ENCODE measurements around the gene WDR45B. TPM values are rescaled to one million over a fixed set of nuclear protein-coding genes. Genes with fewer than 3 reads are reported as not detected.

Gene WDR45B
- polyA plus RNA-seq, 1 of the 3 experiments (the other 2 are of a cell fraction): 171 TPM

- no peak for TF ChIP-seq ZBTB33 (IDR thresholded peaks at IDR 0.05; ENCODE audit: borderline replicate concordance, low read depth)
These were observed 48.9 kb upstream of the WDR45B start (continued) for GRCh38 chr17:82696916-82697807.

DNA sequence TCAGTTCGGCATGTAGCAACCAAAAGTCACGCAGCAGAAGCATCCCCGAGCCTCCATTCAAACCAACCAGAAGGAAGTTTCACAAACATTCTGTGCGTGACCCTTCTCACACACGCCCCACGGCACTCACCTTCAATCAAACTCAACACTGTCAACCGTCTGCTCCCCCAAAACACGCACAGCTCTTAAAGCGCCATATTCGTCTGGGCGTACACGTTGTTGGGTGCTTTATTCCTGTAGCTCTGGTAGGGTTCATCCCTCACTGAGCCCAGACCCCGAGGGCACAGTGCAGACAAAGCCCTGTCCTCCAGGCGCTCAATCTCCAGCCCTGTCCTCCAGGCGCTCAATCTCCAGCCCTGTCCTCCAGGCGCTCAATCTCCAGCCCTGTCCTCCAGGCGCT, 48.0 kb upstream of the WDR45B start:
- Histone ChIP-seq H2AFZ (ENCODE audit: low read depth) (no peak overlapping the region), H3K9me3 (no peaks in the 10 kb centered on the region; the same call in 1 of the 2 replicates), H3K9ac (no peak overlapping the region), H3K79me2 (ENCODE audit: insufficient read depth) (0 out of 2 replicates have a peak, but pooled peaks cover 4% of the 10 kb centered on the region), H3F3A (replicated peaks; ENCODE audit: insufficient read depth) (no peaks in the 10 kb centered on the region), H3K4me1 (ENCODE audit: control insufficient read depth in 1 of 2, insufficient read depth in 2 of 2, low read depth in 1 of 2, low read length in 1 of 2) (peaks cover 0 to 14% of the 10 kb centered on the region in 2 experiments; a peak in 1 of 4 replicates), H3K27me3 (ENCODE audit: insufficient read depth) (no peaks in the 10 kb centered on the region), H3K4me2 (no peak overlapping the region), H3K27ac (ENCODE audit: low read depth in 2 of 2, low read length in 1 of 2) (no peak overlapping the region), H4K20me1 (ENCODE audit: insufficient read depth) (no peaks in the 10 kb centered on the region), H3K4me3 (ENCODE audit: low read depth in 2 of 2, low read length in 1 of 2) (no peak overlapping the region), H3K36me3 (replicated peaks in 1 of 2; ENCODE audit: control insufficient read depth in 1 of 2, insufficient read depth in 2 of 2, low read length in 1 of 2) (peaks cover 0 to 8% of the 10 kb centered on the region in 2 experiments), H3K9me2 (no peaks in the 10 kb centered on the region)
- WGBS (ENCODE audit: low lambda C conversion rate): 94% methylated on average over 17 of the region's 17 CpGs
- TF ChIP-seq SMC3 (IDR thresholded peaks at IDR 0.05; ENCODE audit: low read depth, low read length) (no peak), RFX5 (IDR thresholded peaks at IDR 0.05; ENCODE audit: low read length) (no peak), NFIC (IDR thresholded peaks at IDR 0.05; ENCODE audit: borderline replicate concordance) (no peak), MAX (IDR thresholded peaks at IDR 0.05; ENCODE audit: low read depth) (no peak), YY1 (IDR thresholded peaks at IDR 0.05; ENCODE audit: low read depth) (no peak), FOXJ3 (CRISPR knock-in tag; IDR thresholded peaks at IDR 0.05) (no peak), TAF1 (IDR thresholded peaks at IDR 0.05; ENCODE audit: borderline replicate concordance, low read depth, low read length) (no peak), EZH2phosphoT487 (IDR thresholded peaks at IDR 0.05; ENCODE audit: borderline replicate concordance, low read depth) (no peak)
- TF ChIP-seq, protein P1, sequence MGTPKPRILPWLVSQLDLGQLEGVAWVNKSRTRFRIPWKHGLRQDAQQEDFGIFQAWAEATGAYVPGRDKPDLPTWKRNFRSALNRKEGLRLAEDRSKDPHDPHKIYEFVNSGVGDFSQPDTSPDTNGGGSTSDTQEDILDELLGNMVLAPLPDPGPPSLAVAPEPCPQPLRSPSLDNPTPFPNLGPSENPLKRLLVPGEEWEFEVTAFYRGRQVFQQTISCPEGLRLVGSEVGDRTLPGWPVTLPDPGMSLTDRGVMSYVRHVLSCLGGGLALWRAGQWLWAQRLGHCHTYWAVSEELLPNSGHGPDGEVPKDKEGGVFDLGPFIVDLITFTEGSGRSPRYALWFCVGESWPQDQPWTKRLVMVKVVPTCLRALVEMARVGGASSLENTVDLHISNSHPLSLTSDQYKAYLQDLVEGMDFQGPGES (IDR thresholded peaks at IDR 0.05; ENCODE audit: low read depth, low read length): no peak
- TF ChIP-seq, protein P2, sequence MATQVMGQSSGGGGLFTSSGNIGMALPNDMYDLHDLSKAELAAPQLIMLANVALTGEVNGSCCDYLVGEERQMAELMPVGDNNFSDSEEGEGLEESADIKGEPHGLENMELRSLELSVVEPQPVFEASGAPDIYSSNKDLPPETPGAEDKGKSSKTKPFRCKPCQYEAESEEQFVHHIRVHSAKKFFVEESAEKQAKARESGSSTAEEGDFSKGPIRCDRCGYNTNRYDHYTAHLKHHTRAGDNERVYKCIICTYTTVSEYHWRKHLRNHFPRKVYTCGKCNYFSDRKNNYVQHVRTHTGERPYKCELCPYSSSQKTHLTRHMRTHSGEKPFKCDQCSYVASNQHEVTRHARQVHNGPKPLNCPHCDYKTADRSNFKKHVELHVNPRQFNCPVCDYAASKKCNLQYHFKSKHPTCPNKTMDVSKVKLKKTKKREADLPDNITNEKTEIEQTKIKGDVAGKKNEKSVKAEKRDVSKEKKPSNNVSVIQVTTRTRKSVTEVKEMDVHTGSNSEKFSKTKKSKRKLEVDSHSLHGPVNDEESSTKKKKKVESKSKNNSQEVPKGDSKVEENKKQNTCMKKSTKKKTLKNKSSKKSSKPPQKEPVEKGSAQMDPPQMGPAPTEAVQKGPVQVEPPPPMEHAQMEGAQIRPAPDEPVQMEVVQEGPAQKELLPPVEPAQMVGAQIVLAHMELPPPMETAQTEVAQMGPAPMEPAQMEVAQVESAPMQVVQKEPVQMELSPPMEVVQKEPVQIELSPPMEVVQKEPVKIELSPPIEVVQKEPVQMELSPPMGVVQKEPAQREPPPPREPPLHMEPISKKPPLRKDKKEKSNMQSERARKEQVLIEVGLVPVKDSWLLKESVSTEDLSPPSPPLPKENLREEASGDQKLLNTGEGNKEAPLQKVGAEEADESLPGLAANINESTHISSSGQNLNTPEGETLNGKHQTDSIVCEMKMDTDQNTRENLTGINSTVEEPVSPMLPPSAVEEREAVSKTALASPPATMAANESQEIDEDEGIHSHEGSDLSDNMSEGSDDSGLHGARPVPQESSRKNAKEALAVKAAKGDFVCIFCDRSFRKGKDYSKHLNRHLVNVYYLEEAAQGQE (IDR thresholded peaks at IDR 0.05; ENCODE audit: low read depth, low read length): no peak
- CTCF ChIA-PET: interaction anchor here (2.3 kb wide), 1 partner anchor 79 kb away, joined by 6 read pairs; no protein-coding TSS in a partner anchor
- no peak for DNase-seq
- POLR2A ChIA-PET: no interaction called here

All from SK-N-SH (cell line).